GM20000 (cell line): Measurements from ENCODE around the gene NOTO.

Source experiments
- DNase-seq: peaks from one replicate; pipeline ENCODE4 v3.0.0; 2012; ENCODE audit warnings: low spot score
- TF ChIP-seq, protein P1 (sequence below): IDR thresholded peaks from 2 replicates; pipeline ENCODE4 v1.5.1; 2012; ENCODE audit warnings: mild to moderate bottlenecking, control low read depth; ENCODE audit errors: extremely low read depth, missing control alignments

NOTO gene

GRCh38 chr2:73173781-73174180 lies 28.6 kb upstream of the NOTO start:
- no peak for DNase-seq
- TF ChIP-seq, protein P1, sequence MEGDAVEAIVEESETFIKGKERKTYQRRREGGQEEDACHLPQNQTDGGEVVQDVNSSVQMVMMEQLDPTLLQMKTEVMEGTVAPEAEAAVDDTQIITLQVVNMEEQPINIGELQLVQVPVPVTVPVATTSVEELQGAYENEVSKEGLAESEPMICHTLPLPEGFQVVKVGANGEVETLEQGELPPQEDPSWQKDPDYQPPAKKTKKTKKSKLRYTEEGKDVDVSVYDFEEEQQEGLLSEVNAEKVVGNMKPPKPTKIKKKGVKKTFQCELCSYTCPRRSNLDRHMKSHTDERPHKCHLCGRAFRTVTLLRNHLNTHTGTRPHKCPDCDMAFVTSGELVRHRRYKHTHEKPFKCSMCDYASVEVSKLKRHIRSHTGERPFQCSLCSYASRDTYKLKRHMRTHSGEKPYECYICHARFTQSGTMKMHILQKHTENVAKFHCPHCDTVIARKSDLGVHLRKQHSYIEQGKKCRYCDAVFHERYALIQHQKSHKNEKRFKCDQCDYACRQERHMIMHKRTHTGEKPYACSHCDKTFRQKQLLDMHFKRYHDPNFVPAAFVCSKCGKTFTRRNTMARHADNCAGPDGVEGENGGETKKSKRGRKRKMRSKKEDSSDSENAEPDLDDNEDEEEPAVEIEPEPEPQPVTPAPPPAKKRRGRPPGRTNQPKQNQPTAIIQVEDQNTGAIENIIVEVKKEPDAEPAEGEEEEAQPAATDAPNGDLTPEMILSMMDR = no peak

- TF ChIP-seq, protein P1 = no peak
- no peak for DNase-seq
Measured at GRCh38 chr2:73174244-73174643, 28.1 kb upstream of the NOTO start.

DNA sequence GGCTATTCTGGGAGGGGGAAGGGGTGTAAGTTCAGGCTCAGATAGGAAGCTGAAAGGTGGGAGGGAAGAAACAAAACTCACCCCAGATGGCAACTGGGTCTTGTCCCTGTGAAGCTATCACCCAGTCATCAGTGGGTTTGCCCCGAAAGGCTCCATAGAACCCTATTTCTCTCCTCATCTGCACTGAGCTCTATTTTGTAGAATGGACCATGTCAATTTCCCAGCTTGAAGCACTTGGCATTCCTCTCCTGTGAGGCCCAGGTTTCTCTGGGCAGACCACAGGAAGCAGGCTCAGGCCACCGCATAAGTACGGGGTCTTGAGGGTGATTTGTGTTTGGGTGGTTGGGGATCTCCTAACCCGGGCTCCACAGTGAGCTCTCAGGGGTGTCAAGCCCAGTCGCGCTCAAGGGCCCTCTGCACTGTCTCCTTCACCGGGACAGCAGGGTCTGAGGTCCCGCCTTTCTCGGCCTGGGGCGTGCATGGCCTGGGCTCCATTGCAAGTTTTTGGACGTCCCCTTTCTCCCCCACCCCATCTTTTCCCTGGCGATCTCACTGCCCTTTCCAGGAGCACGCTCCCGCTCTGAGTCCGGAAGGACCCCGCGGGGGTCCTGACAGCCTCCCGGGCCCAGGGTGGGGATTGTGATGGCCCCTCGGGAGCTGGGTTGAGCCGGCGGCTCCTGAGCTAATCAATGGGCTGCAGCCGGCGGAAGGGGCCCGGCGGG lies 27.3 kb upstream of the NOTO start:
- TF ChIP-seq, protein P1 = no peak
- DNase-seq = no peak

DNA sequence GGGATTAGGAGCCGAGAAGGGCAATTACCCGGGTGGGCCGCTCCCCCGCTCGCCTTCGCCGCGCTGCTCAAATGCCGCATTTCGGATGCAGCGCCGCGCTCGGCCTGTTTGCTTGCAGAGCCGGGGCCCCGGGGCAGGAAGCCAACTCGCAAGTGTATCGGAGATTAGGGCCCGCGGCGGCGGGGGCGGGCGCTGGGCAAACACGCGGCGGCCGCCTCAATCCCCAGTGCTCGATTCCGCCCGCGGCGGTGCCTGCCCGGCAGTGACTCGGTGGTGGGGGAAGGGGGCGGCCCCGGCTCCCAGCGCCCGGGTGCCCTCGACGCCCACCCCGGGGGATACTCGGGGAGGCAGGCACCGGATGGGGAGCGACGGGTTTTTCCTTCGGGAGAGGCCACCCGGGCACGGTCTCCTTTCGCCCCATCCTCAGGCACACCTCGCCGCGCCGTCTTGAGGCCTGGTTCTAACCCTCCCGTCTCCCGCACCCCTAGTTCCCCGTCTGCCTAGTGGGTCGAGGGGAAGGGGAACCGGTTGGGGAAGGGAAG lies 26.6 kb upstream of the NOTO start:
- TF ChIP-seq, protein P1 = no peak
- DNase-seq = peak; percentile 75

DNA sequence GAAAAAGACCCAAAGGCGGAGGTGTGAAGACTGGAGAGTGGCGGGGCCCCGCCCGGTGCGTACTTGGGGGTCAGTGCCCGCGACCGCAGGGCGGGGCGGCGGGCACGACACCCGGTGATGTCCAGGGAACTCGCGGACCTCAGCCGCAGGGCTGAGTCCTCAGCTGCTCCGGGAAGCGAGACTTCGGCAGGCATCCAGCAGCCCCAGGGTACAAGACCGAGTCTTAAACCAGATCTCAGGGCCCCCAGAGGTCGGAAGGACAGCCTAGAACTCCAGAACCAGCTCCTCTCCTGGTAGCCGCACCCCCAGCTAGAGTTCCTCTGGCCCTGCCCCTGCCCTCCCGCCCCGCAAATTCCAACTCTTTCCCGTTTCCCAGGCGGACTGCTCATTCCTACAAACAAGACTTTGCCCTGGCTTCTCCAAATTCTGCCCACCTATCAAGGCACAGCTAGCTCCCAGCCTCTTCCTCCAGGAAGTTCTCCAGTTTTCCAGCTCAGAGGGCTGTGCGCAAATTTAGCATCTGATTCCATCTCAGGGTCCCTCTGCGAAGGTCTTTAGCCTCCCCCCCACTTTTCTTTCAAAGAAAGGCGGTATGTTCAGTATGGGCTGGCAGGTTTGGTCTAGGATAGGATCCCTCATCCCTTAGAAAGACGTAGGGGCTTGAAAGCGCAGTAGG lies 26.0 kb upstream of the NOTO start:
- DNase-seq = peak; percentile 34
- TF ChIP-seq, protein P1 = no peak

- peak; percentile 94 for DNase-seq
- TF ChIP-seq, protein P1 = peak; percentile 97
Measured at GRCh38 chr2:73176881-73177644, 25.3 kb upstream of the NOTO start.

DNA sequence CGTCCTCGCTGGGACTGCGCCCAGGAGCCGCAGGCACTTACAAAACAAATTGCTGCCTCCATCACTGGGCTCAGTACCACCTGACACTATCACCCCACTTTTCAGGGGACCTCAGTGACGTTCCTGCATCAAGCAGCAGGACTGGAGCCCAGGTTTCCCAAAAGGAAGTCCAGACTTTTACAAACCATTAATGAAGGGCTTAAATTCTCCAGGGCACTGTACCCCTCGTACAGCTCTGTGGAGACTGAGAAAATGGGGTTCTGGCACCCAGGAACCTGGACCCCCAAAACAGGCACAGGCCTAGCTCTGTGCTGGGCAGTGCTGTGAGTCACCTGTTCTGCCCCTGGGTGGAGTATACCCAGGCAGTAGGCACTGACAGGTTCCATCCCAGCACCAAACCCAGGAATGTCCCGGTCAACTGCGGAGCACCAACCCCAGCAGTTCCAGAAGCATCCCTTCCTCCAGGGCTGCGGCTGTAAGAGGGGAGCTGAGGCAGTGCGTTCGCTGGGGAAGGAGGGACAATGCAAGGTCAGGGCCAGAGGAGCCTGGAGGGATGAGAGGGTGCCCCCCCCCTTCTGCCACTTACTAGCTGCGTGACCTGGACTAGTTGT lies 24.6 kb upstream of the NOTO start:
- TF ChIP-seq, protein P1 = no peak

More for the DNA sequence above, 24.6 kb upstream of the NOTO start:
- peak; percentile 19 for DNase-seq
